ENCODE data around the gene CDK14. TPM values are rescaled to one million over a fixed set of nuclear protein-coding genes. Genes with fewer than 3 reads are reported as not detected.

The CDK14 gene
- total and polyA plus RNA-seq, 10 of the 15 experiments (the other 5 are each of a cell fraction or from before 2014, with no cell fraction given): 6.5 to 61.3 (median 24.2) TPM

DNA sequence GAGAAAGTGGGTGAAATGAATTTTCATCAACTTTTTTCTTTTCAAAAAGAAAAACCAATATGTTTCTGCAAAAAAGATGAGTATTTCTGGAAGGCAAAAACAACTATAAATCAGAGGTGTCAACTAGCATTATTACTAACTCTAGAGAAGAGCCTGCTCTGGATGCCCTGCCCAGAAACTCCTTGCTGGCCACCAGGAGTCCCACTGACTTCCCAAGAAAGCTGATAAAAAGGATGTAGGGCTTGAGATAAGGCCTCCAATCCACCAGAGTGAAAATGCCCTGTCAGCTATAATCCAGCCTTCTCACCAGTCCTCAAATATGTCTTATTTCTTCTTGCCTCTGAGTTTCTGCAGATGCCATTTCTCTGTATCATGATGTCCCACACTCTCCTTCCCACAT, 651.4 kb downstream of the CDK14 start (continued):
- TF ChIP-seq ZNF592 (IDR thresholded peaks at IDR 0.05): no peak
- TF ChIP-seq CBFB (IDR thresholded peaks at IDR 0.05; ENCODE audit: low read depth): no peak

DNA sequence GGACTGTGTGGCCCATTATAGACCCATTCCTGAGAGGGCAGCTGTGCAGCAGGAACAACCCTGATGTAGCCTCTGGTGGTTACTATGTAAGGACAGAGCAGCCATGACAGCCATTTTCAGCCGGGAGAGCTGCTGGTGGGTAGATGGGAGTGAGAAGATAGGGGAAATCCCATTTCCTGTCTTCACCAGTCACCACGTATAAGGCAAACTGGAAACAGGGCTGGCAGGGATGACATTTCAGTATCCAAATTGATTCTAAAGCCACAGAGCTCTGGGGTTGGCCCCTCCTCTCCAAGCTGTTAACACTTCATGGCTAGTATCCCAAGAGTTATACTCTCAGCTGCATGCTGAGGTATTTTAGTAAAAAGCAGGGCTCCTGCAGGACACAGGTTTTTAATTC, 652.9 kb downstream of the CDK14 start:
- no peak overlapping the region for H3K4me2 ChIP-seq (ENCODE audit: control insufficient read depth, insufficient read depth)
- intact Hi-C loops (cut with micrococcal nuclease; ENCODE audit: unreplicated experiment): no loop called here
- POLR2A ChIA-PET: no interaction called here

More for the DNA sequence above, 652.9 kb downstream of the CDK14 start:
- Histone ChIP-seq H3K27ac (ENCODE audit: control insufficient read depth, insufficient read depth) (no peak overlapping the region), H4K20me1 (ENCODE audit: control insufficient read depth, insufficient read depth) (no peaks in the 10 kb centered on the region), H3K9ac (ENCODE audit: control insufficient read depth, insufficient read depth, low read length) (no peak overlapping the region), H3K4me3 (no peak overlapping the region), H3K27me3 (replicated peaks in 1 of 2; ENCODE audit: control insufficient read depth in 2 of 2, insufficient read depth in 2 of 2, low read length in 1 of 2) (no peaks in the 10 kb centered on the region), H2AFZ (ENCODE audit: control insufficient read depth, low read depth, low read length) (no peak overlapping the region), H3K4me1 (ENCODE audit: control insufficient read depth, insufficient read depth, low read length) (no peaks in the 10 kb centered on the region), H3K9me3 (replicated peaks; ENCODE audit: control insufficient read depth, insufficient read depth, low read length) (no peaks in the 10 kb centered on the region), H3K36me3 (ENCODE audit: control insufficient read depth in 2 of 2, insufficient read depth in 2 of 2, low read length in 1 of 2) (no peaks in the 10 kb centered on the region), H3K79me2 (ENCODE audit: control insufficient read depth, insufficient read depth, low read length) (no peaks in the 10 kb centered on the region)
- in situ Hi-C loops (cut with MboI): no loop called here
- WGBS (ENCODE audit: insufficient coverage, insufficient replicate concordance, low lambda C conversion rate, missing lambda C conversion rate): 0% methylated on average over 2 of the region's 2 CpGs
- ChIA-PET SMC1A (ENCODE audit: uncharacterized antibody, unreplicated experiment) (interaction anchor here (2.9 kb wide), 1 partner anchor 10 kb away, joined by 9 read pairs; no protein-coding TSS in a partner anchor), CTCF (interaction anchor here (1.3 kb wide), 1 partner anchor 10 kb away, joined by 3 read pairs; no protein-coding TSS in a partner anchor), RAD21 (ENCODE audit: unreplicated experiment) (no interaction called here)
- FAIRE-seq: no peak
- DNase-seq (ENCODE audit: low read depth, low spot score): no peak
- TF ChIP-seq MYB (IDR thresholded peaks at IDR 0.05; ENCODE audit: borderline replicate concordance, low read depth, low read length): no peak
- TF ChIP-seq, protein P1, sequence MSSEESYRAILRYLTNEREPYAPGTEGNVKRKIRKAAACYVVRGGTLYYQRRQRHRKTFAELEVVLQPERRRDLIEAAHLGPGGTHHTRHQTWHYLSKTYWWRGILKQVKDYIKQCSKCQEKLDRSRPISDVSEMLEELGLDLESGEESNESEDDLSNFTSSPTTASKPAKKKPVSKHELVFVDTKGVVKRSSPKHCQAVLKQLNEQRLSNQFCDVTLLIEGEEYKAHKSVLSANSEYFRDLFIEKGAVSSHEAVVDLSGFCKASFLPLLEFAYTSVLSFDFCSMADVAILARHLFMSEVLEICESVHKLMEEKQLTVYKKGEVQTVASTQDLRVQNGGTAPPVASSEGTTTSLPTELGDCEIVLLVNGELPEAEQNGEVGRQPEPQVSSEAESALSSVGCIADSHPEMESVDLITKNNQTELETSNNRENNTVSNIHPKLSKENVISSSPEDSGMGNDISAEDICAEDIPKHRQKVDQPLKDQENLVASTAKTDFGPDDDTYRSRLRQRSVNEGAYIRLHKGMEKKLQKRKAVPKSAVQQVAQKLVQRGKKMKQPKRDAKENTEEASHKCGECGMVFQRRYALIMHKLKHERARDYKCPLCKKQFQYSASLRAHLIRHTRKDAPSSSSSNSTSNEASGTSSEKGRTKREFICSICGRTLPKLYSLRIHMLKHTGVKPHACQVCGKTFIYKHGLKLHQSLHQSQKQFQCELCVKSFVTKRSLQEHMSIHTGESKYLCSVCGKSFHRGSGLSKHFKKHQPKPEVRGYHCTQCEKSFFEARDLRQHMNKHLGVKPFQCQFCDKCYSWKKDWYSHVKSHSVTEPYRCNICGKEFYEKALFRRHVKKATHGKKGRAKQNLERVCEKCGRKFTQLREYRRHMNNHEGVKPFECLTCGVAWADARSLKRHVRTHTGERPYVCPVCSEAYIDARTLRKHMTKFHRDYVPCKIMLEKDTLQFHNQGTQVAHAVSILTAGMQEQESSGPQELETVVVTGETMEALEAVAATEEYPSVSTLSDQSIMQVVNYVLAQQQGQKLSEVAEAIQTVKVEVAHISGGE (CRISPR knock-in tag; IDR thresholded peaks at IDR 0.05): no peak
- TF ChIP-seq, protein P2, sequence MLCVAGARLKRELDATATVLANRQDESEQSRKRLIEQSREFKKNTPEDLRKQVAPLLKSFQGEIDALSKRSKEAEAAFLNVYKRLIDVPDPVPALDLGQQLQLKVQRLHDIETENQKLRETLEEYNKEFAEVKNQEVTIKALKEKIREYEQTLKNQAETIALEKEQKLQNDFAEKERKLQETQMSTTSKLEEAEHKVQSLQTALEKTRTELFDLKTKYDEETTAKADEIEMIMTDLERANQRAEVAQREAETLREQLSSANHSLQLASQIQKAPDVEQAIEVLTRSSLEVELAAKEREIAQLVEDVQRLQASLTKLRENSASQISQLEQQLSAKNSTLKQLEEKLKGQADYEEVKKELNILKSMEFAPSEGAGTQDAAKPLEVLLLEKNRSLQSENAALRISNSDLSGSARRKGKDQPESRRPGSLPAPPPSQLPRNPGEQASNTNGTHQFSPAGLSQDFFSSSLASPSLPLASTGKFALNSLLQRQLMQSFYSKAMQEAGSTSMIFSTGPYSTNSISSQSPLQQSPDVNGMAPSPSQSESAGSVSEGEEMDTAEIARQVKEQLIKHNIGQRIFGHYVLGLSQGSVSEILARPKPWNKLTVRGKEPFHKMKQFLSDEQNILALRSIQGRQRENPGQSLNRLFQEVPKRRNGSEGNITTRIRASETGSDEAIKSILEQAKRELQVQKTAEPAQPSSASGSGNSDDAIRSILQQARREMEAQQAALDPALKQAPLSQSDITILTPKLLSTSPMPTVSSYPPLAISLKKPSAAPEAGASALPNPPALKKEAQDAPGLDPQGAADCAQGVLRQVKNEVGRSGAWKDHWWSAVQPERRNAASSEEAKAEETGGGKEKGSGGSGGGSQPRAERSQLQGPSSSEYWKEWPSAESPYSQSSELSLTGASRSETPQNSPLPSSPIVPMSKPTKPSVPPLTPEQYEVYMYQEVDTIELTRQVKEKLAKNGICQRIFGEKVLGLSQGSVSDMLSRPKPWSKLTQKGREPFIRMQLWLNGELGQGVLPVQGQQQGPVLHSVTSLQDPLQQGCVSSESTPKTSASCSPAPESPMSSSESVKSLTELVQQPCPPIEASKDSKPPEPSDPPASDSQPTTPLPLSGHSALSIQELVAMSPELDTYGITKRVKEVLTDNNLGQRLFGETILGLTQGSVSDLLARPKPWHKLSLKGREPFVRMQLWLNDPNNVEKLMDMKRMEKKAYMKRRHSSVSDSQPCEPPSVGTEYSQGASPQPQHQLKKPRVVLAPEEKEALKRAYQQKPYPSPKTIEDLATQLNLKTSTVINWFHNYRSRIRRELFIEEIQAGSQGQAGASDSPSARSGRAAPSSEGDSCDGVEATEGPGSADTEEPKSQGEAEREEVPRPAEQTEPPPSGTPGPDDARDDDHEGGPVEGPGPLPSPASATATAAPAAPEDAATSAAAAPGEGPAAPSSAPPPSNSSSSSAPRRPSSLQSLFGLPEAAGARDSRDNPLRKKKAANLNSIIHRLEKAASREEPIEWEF (IDR thresholded peaks at IDR 0.05; ENCODE audit: insufficient replicate concordance, low read depth, low read length): no peak
- ATAC-seq: no peak
- BruUV-seq (replicated peaks): no TSS peak

Data from GM12878 (cell line).